Keratinocyte (primary cell): Measurements from ENCODE around the gene FBXO17.

Experiments used
- EZH2 ChIP-seq: IDR thresholded peaks from one replicate; pipeline ENCODE4 v1.6.1; 2012; ENCODE audit warnings: inconsistent platforms, mild to moderate bottlenecking, low read length, moderate library complexity
- TF ChIP-seq, protein P1 (sequence below), 3 experiments: IDR thresholded peaks in 1 of 3; conservative IDR thresholded peaks in 1 of 3; optimal IDR thresholded peaks in 1 of 3; 2 replicates in 2 of 3; 3 replicates in 1 of 3; pipeline versions ENCODE3 to v1.5.1; 2011; ENCODE audit warnings: low read length in 3 of 3, mild to moderate bottlenecking in 3 of 3, moderate library complexity in 2 of 3, control low read depth in 1 of 3, inconsistent platforms in 1 of 3; ENCODE audit not compliant: insufficient read depth in 2 of 3; ENCODE audit errors: extremely low read depth in 1 of 3

DNA sequence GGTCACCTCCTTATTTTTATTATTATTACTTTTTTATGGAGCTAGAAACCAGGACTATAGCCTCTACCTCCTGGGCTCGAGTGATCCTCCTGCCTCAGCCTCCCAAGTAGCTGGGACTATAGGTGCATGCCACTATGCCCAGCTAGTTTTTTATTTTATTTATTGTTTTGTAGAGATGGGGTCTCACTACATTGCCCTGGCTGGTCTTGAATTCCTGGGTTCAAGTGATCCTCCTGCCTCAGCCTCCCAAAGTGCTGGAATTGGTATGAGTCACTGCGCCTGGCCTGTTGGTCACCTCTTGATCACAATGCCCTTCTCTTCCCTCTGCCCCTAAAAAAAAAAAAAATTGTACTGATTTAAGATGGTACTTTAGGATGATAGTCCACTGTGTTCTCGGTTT lies 24.4 kb downstream of the FBXO17 start:
- TF ChIP-seq, protein P1, sequence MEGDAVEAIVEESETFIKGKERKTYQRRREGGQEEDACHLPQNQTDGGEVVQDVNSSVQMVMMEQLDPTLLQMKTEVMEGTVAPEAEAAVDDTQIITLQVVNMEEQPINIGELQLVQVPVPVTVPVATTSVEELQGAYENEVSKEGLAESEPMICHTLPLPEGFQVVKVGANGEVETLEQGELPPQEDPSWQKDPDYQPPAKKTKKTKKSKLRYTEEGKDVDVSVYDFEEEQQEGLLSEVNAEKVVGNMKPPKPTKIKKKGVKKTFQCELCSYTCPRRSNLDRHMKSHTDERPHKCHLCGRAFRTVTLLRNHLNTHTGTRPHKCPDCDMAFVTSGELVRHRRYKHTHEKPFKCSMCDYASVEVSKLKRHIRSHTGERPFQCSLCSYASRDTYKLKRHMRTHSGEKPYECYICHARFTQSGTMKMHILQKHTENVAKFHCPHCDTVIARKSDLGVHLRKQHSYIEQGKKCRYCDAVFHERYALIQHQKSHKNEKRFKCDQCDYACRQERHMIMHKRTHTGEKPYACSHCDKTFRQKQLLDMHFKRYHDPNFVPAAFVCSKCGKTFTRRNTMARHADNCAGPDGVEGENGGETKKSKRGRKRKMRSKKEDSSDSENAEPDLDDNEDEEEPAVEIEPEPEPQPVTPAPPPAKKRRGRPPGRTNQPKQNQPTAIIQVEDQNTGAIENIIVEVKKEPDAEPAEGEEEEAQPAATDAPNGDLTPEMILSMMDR (optimal IDR thresholded peaks at IDR 0.05 in 1 of 3, IDR thresholded peaks at IDR 0.05 in 1 of 3, conservative IDR thresholded peaks at IDR 0.05 in 1 of 3; ENCODE audit: extremely low read depth in 1 of 3, insufficient read depth in 2 of 3, low read length in 3 of 3) = no peak
- no peak for TF ChIP-seq EZH2
